Gastrocnemius medialis (tissue), 4 donors: ENCODE results near the gene ENG.

ENCODE experiments used
- CTCF ChIP-seq, 5 experiments: fragments of 450-650 bp in 3 of 5; fragments of 200-600 bp in 2 of 5; sonication (generic) in 2 of 5; IDR thresholded peaks in 4 of 5; conservative IDR thresholded peaks in 1 of 5; 1 replicate in 4 of 5; 2 replicates in 1 of 5; pipeline ENCODE4 v1.5.1; 2016 to 2019; ENCODE audit warnings: antibody characterized with exemption in 5 of 5, mild to moderate bottlenecking in 3 of 5, moderate library complexity in 3 of 5
- POLR2A ChIP-seq, 2 donors: fragments of 450-650 bp; IDR thresholded peaks; one replicate each; pipeline ENCODE4 v1.6.1; 2017; ENCODE audit warnings: antibody characterized with exemption in 2 of 2, mild to moderate bottlenecking in 2 of 2, moderate library complexity in 2 of 2

GRCh38 chr9:127788337-127789011 is 66.0 kb downstream of the ENG start:
- TF ChIP-seq CTCF (IDR thresholded peaks at IDR 0.05 in 4 of 5, conservative IDR thresholded peaks at IDR 0.05 in 1 of 5) = no peak
- no peak for TF ChIP-seq POLR2A (IDR thresholded peaks at IDR 0.05)
